Measurements from ENCODE around the gene QDPR.

Gene QDPR

DNA sequence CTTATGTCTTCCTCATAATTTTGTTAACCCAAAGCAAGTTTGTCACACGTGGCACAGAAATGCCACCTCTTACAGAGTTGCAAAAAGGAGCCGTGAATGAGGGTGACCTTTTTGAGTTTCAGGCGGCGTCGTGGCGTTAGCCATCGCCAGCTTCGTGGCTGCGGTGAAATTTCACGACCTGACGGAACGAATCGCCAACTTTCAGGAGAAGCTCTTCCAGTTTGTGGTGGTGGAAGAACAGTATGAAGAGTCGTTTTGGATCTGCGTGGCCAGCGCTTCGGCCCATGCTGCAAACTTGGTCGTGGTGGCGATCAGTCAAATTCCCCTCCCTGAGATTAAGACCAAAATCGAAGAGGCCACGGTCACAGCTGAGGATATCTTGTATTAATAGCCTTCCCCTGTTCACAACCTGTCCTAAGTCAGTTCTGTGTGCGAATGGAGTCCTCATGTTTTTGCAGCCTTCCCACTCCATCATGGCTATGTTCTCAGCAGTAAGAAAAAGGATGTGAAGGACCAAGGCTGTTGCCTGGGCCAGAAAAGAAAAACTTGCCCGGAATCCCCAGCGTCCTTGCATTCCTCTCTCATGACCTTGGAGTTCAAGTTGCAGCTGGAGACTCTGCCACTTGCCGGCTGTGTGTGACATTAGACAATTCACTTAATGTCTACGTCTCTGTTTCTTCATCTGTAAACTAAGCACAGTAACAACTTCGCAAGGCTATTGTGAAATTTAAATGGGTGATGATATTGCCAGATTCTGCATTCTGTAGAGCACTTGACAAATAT, 15.0 kb upstream of the QDPR start:
- DNase-seq: no peak

DNA sequence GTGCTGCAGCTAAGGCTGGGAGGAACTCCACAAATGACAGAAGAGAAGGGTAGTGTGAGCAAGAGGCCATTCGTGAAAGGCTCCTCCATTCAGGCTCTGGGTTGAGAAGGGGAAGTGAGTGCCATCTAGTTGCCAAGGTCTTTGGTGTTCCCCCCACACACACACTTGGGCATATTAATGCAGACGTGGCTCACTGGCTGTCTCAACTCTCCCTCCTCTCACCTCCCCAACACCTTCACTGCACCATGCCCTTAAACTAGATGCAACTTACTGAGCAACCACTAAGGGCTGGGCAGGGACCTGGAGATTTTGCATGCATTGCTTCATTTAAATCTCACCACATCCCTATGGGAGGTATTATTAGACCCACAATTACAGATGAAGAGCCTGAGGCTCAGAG, 11.8 kb upstream of the QDPR start:
- DNase-seq: no peak

DNA sequence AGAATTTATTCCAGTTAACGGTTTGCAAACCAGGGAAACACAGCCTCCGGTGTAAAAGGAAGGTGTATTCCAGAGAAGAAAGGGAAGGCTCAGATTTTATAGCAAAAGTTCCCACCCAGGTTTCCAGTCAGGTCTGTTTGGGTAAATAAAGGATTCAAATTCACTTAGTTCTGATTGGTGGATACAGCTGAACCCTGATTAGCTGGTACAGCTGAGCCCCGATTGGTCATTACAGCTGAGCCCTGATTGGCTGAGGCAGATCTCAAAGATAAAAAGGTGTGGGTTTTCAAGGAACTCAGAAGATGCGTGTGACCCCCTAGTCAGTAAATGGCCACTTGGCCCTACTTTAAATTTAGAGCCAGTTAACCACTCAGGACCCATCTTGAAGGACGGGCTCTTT, 9.7 kb upstream of the QDPR start:
- no peak for DNase-seq

DNA sequence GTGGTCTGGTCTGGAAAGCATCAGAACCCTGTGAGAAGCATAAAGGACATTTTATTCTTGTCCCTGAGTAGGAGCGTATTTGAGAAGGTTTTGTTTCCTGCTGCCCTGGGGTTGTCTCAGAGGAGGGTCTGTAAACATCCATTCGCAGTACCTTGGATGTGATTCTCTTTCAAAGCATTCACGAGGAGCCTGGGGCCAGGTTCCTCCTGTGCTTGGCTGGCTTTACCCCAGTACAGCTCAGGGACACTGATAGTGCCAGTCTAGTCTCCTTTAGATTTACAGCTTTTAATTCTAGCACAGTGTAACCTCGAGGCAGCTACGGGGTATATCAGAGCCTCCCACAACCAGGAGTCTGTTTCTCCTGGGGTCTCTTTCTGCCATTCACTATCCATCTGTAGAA, 5.8 kb upstream of the QDPR start:
- DNase-seq: no peak

DNA sequence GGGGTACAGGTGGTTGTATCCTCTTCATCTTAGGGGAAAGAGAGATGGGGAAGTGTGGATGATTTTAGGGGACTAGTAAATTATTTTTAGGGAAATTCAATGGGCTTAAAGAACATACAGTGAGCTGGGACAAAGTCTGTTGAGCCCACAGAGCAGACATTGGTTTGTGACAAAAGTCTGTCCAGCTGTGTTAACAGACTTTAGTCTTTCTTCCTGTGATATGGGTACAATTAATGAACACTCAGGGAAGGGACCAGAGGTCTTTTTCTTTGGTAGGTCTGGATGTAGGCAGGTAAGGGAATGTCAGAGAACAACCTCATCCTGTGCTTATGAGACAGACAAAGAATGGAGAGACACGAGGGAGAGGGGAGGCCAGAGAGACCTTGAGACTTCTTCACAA, 5.1 kb upstream of the QDPR start:
- DNase-seq: no peak

DNA sequence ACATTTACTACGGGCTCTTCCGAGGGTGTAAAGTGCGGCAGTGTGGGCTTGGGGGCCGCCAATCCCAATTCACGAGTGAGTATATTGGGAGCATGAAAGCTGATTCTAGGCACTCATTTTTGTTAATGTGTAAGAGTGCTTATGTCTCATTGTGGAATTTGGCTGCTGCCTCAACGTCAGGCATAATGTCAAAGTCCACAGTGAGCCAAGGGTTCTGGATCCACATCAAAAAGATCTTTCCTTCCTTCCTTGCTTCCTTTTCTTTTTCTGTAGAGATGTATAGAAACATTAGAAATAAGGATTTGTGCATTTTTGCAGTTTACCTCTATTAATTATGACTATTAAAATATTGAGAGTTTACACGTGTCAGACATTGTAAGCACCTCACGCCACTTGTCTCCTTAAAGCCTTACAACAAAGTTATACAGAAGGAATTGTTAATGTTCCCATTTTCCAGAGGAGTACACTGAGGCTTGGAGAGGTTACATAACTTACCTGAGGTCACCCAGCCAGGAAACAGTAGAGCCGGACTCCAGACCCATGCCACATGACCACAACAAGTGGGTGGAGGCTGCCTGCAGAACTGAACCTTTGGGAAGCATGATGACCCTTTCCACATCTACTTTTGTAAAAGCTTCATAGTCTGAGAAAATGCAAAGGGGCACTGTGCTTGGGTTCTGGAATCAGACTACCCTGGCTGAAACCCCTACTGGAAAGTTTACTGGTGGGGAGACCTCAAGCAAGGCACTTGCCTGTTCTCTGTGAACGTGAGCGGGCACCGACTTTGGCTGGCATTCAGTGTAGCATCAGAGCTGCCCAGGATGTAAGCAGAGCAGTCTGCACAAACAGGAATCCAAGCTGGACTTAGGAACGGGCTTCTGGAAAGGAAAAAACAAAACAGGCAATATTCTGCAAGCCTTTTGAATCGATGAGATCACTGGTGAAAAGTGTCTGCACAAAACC, 3.8 kb upstream of the QDPR start:
- DNase-seq: no peak

DNA sequence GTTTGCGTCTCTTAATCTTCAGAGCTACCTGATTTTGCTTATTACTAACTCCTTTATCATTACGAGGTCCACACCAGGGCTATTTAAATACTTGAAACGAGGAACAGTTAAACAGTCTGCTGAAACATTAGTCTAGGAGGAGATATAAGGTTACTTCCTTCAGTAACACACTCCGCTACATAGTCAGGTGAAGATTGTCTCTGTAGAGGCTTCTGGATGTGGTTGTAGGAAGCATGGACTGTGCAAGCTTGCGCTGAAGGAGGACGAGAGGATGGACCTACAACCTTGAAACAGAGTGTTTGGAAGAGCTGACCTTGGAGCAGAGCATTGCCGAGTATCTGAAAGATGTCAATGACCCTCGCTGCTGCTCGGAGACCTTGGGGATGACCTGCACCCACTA, 3.0 kb upstream of the QDPR start, which contains the start of gene CLRN2:
TSS of gene CLRN2 (plus strand) at position 301 of the 400 bp plus-strand sequence. CDS start 102 bp downstream, outside the sequence.
- DNase-seq: no peak

DNA sequence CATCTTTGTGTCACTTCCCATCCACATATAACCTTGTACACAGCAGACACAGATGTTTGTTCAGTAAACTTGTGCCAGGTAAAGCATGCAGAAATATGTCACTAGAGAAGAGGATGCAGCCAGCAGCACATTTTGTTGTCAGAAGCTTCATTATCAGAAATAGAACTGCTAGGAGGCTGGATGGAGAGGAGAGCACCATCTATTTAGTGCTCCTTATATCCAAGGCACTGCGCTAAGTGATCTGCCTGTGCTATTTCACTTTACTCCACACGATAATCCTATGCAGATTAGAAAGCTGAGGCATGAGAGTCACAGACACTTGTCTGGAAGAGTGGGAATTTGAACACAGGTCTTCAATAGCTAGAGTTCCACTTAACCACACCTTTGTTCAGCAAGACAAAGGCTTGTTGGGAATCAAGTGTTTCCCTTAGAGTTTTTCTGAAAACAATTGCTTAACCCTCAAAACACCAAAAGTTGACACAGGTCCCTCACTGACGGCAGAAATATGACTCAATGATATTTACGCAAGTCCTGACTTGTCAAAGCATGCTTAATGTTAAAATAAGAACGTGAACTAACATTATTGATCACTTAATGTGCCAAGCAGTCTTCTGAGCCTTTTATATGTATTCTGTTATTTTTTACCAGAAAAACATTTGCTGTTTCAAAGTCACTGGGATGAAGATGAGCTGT, 1.2 kb upstream of the QDPR start:
- no peak for DNase-seq

DNA sequence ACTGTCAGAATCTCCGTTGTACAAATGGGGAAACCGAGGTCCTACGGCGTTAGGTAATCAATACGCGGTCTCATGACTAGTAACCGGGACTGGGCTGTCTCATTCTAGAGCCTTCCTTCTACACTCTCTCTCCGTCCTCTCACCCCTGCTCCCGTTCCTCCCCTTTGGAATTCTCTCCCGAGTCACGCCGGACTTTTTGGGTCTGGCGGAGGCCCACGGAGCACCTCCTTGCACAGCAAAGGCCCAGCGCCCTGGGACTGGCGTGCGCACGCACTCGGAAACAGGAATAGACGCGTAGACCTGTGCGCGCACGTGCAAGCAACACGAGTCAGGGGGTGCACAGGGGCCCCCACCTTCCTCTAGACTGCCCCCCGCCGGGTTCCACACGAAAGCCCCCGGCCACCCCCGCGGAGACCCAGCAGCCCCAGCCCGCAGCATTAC, 361 bp downstream of the QDPR start:
- peak; percentile 59 for DNase-seq

DNA sequence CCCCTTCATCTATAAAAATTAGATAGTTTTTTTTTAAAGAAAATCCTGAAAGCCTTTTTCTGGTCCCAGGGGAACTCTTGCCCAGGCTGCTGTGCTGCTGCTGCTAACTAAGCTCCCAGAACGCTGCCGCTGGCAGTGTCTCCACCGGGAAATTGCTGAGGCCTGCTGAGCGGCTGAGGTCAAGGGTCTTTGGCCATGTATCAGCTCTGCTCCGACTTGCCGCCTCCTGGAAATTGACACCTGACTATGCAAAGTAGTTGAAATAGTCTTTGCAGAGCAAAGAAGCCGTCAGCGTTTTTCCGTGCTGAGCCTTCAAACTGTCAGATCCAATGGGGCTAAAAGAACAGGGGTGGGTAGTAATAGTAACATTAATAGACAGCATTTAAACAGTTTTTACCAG, 839 bp downstream of the QDPR start:
- DNase-seq: no peak

DNA sequence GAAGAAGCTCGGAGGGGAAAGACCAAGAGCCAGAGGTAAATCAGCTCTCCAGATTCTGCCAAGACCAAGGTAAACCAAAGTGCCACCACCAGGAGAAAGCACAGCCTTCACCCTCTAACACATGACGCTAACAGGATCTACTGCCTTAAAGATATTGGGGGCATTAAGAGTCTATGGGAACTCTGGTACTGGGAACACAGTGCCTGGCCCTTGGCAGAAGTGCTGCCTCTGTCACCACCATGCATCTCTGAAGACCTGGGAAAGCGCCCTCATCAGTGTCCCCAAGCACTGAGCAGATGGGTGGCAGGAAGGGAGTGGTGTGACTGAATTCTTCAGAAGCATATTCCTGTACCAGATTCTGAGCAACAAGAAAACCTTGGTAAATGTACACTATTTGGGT, 1.3 kb downstream of the QDPR start:
- no peak for DNase-seq

DNA sequence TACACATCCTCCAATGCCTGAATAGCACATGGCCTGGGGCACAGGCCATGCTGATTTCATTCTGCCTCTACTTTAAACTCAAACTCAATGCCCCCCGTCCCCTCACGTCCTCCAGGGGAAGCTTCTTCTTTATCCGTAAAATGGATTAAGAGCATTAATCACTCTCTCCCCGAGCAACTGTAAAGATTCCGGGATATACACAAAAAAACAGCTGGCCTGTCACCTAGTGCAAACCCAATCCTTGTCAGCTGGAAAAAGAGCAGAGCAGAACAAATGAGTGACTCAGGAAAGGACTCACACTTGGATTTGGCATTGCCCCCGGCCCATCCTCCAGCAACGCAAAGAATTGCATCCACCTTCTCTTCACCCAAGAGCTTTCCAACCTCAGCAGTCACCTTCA, 7.8 kb downstream of the QDPR start:
- DNase-seq: no peak

DNA sequence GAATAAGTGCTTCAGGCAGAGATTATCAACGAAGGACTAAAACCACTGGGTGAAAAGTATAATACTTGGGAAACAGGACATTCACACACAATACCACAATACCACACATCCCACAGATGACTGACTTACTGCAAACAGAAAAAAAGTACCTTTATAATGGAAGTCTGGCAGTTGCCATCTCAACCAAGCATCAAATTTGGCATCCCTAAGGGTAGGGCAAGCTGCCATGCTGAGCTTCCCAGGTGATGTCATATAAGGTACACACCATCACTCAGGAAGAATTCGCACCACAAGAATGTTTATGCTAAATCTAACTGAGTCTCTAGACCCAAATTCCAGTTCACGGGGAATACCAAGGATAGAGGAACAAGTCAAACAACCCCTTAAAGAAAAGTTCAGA, 9.1 kb downstream of the QDPR start:
- no peak for DNase-seq

DNA sequence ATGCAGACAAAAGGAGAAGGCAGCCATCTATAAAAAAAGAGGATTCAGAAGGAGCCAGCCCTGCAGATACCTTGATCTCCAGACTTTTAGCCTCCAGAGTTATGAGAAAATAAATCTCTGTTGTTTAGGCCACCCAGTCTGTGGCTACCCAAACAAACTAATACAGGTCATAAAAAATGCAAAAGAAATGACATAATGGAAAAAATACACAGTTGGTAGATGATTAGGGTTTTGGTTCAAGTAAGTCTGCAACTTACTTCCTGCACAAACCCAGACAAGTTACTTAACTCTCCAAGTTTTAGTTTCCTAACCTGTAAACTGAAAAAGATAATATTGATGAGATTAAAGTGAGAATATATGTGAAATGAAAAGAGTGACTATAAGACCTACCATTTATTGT, 11.3 kb downstream of the QDPR start:
- DNase-seq: no peak

DNA sequence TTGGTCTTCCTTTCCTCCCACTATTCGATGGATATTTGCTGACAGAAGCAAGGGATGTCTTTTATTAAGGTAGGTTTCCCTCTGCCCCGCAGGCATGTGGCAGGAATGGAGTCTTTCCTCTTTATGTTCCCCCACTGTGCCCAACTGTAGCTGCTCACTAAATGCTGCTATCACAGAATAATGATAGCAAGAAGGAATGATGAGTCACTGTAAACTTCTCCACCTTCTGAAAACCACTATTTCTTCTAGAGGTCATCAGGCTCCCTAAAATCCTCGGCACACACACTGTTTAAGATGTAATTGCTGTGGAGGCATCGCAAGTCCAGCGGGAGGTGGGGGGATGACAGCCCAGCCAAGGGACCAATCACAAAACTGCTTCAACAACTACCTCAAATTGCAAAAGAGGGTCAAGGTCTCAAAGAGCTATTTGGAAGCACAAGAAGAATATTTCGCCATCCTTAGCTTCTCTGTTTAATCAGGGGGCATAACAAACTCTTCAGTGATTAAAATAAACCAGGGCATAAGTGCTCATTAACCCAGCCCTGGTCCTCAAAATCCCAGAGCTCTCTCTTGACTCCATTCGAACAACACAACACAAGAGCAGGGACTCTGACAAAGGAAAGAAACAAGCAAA, 13.9 kb downstream of the QDPR start:
- DNase-seq: no peak

DNA sequence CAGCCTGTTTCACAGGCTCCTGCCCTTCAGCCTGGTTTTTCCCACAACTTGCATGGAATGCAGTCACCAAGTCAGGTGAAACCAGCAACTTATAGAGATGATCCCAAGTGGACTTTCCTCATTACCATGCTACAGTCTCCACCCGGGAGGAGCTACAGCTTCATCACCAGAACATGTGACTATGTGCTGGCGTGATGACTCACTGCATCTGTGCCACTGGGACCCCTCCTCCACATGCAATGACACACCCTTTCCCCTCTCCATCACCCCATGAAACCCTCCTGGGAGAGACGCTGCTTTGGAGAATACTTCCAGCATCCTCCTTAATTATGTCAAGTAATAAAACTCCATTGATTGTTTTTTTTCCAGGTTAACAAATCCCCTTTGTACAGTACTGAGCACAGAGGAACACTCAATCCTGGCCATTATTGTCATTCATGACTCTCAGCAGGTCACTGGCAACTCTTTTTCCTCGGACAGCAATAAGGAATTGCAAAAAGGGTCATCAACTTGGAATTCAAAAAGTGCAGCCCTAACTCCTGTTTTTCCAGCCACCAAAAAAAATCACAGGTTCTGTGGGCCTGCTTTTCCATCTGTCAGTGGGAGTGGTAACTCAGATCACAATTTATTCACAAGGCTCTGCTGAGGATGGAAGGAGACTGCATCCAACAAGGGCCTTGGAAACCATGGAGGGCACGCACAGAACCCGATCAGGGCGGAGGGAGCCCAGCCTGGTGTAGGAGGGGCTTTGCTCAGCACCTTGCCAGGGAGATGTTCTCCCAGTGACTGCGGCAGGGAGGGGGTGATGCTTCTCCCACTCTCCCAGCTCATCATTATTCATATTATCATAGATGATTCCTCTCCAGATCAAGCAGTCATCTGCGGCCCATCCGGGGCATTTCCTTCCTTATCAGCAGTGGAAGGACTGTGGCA, 17.4 kb downstream of the QDPR start:
- peak; percentile 13 to 51 for DNase-seq

DNA sequence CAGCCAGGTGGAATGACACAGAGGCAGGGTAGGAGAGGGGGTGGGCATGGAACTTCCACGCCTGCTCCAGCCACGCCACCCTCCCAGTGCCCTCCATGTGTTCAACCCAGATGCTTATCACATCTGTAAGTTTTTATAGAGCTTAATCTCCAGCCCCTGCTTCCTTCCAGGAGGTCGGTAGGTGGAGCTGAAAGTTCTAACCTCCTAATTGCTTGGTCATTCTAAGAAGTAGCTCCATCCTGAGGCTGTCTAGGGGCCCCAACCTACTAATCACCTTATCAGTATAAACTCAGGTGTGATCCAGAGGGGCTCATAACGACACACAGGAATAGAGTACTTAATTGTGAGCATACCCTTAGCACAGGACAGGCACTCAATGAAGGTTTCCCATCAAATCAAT, 18.3 kb downstream of the QDPR start:
- no peak for DNase-seq

DNA sequence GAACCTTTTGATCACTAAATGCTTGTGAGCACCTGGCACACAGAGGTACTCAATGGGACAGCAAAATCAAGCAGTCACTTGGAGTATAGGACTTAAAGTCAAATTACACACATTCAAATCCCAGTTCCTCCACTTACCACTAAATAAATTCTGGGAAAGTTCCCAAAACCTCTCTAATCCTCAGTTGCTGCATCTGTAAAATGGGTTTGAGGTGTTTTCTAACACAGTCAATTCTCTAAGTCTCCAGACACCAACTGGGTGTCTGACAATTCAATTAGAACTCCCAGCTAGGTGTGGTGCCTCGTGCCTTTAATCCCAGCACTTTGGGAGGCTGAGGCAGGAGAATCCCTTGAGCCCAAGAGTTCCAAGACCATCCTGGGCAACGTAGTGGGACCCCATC, 19.0 kb downstream of the QDPR start:
- DNase-seq: no peak

DNA sequence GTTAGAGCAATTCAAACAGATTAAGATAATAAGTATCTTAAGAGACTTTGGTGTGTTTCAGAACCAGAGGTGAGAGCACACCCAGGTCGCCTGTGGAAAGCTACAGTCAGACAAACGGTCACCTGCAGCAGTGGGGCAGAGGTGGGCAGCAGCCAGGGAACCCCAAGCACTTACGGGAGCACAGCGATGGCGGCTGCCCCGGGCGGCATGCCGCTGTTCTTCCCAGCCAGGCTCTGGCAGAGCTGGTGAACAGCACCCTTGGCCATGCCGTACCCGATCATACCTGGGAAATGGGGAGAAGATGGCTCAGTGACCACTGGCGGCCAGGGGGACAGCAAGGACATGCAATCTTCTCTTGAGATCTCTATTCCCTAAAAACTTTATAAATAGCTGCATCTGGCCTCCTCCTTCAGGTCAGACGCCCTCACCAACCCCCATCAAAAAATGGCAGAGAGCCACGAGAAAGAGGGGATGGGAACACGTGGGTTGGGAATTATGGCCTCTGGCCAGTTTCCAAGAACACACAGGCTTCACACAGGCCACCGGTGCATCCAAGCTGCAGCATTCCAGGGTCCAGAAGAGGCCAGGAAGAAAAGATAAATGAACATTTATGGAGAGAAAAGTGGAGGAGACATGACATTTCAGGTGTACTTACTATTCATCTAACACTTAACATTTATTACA, 19.7 kb downstream of the QDPR start:
- DNase-seq: no peak

DNA sequence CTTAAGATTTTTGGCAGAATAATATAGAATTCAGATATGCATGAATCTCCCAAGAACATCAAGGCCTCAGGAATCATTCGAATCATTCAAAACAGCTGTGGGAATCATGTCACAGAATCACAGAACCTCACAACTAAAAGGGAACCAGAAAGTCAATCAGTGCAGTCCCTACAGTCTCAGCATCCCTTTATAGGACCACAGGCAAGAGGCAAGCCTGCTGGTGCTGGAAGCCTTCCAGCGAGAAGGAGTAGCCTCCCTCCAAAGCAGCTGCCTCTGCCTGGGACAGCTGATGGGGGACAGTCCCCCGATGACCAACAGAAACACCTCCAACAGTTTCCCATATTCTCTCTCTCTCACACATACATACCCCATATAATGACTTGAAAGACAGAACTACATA, 20.7 kb downstream of the QDPR start:
- no peak for DNase-seq

DNA sequence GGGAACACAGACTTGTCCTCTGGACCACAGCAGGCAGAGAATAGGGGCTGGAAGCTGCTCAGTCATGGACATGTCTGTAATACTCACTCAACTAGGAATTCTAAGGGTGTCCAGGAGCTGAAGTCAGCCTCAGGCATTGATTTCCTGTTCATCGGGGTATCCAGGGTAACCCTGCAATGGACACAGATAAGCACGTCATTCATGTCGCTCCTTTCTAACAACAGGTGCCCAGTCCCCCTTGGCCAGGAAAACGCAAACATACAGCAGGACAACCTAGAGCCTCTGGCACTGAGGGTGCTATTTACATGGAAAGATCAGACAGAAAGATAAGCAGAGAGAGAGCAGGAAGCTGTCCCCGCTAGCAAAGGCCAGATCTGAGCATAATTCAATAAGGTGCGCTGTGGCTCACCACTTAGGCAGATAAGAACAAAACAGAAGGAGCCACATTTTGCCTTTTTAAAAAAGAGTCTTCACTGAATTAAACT, 21.3 kb downstream of the QDPR start:
- DNase-seq: no peak

All from stimulated activated CD4-positive, alpha-beta T cell treated with anti-CD3 and anti-CD28 coated beads, Interleukin-4, amount 100 ng/mL, for 4 hours (primary cell).